ENCODE results near the gene SLC39A11.
"Not testable (repeated sequence)": the region's sequence is repeated elsewhere in the genome, so short reads cannot be mapped to it uniquely, and the experiment has no call there.

SLC39A11 gene

DNA sequence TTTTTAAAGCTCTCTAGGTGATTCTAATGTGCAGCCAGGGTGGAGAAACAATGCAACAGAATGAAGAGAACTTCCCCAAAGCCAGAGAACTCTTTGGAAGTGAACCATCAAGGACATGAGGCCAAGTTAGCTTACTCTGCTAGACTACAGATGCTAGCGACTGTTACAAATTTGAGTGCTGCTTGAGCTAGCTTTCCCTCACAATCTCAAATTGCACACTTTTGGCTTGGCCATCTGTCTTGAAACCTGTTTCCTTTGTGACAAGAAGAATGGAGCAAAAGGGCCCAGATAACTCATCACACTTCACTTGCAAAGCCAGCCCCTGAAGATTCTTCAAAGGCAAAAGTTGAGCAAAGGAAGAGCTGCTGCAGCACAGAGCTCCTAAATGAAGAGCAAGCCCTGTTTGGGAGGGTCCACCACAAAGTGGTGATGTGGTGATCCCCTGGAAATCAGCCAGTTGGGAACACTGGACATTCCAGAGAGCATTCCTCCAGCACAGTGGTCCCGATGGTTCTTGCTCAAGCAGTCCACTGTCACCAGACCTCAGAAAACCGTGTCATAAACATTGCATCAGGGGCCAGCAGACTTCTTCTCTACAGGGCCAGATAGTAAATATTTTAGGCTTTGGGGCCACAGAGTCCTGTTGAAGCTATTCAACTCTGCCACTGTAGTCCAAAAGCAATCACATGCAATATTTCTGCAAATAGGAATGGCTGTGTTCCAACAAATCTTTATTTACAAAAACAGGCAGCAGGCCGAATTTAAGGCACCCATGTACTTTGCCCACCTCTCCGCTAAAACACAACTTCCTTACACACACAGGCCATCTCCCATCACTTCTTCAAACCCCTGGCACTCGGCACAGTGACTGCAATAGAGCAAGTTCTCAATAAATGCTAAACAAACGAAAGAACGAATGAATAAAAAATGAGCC, 21.2 kb downstream of the SLC39A11 start:
- DNase-seq = no peak

- no peak for DNase-seq
These were observed 22.6 kb downstream of the SLC39A11 start for GRCh38 chr17:73069841-73070240.

DNA sequence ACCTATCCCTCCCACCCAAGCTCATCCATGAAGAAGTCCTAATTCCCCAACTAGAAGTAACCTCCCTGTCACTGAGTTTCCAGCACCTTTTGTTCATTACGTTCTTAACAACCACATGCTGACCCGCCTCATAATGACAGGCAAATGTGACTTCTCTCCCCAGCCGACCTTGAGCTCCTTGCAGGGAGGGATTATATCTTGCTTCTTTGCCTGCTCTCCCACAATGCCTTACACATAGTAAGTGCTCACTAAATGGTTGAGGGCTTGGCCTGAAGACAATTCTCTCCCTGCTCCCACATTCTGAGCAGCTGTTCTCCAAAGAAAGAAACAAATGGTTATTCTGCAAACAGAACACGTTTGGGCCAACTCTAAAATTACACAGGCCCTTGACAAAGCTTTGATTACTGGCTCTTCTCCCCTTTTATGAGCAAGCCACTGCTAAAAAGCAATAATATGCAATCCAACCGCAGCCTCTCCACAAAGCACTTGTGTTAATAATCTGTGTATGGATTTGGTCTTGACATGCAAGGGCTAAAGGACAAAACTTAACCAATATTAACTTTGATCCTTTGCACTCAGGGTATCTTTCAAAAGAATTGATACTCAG, 23.2 kb downstream of the SLC39A11 start:
- DNase-seq = no peak

GRCh38 chr17:73068322-73069153, 23.9 kb downstream of the SLC39A11 start:
- no peak for DNase-seq

GRCh38 chr17:73067699-73068098, 24.8 kb downstream of the SLC39A11 start:
- DNase-seq = not testable (repeated sequence)

- no peak for DNase-seq
These were observed 25.4 kb downstream of the SLC39A11 start for GRCh38 chr17:73067075-73067474.

DNA sequence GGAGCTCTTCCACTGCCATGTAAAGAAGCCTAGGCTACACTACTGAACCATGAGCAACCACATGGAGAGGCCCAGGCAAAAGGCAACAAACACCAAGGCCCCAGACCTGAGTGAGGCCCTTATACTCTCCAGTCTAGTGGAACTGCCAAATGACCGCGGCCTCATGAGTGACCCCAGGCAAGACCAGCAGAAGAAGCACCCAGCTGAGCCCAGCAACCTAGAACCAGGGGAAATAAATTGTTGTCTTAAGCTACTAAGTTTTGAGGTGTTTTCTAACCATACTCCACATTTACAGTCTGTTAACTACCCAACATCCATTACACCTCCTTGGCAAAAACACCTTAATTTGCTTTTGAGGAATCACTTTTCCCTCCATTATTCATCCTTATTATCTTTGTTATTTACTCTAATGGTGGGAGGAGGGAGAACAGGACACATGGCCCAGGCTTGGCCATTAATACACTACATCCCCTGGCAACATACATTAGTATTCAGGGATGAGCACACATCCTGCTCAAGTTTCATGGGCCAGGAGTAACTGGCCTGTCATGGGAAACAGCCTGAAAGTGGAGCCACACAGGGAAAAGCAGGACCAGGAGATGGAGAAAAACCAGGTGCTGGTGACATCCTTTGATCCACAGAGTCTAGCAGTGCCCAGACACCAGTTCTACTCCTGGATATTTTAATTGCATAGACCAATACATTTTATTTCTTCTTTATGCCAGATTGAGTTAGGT, 26.2 kb downstream of the SLC39A11 start:
- DNase-seq = no peak

DNA sequence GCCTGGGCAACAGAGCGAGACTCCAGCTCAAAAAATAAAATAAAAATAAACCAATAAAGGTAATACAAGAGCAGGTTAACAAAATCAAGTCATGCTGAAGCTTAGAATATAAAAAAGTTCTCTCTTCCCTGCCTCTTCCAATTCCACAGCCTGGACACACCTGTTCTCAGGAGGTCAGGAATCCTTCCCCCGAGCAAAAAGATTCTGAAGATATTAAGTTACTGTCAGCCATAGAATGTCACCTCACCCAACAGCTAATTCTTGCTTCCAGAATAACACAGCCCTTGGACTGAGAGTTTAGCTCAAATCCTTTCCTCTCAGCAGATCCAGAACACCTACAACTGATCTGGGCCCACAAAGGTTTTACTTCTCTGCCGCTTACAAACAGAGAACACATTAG, 27.1 kb downstream of the SLC39A11 start:
- no peak for DNase-seq

DNA sequence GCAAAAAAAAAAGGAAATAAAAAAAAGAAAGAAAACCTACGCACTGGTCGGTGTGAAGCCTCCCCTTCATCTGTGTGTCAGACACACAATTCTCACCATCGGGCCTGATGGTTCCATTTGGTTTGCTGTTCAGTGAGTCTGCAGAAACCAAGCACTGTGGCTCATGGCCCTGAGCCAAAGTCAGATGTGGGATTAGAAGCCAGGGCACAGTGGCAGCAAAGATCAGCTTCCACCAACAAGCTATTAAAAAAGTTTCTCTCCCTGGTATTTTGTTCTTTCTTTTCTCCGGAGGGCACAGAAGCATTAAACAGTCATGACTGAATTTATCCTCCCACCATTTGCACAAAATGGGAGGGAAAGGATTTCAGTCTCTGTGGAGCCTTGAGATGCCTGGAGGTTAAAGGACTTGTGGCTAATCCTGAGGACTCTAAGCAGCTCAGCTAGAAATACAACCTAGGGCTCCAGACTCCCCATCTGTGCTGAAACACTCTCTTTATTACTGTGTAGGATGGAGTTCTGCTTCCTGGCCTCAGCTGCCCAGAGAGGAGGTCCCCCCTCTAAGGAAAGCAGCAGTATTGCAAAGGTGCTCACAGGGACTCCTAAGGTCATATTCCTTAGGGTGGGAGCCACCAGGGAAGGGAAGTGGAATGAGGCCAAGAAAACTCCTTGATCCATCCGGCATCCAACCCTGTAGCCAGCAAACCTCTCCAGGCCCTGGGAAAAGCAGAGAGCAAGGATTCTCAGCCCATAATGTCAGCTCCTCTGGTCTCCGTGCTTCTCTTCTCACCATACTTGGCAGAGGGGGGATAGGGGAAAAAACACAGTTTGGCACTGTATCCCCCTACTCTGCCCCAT, 28.2 kb downstream of the SLC39A11 start:
- no peak for DNase-seq

DNA sequence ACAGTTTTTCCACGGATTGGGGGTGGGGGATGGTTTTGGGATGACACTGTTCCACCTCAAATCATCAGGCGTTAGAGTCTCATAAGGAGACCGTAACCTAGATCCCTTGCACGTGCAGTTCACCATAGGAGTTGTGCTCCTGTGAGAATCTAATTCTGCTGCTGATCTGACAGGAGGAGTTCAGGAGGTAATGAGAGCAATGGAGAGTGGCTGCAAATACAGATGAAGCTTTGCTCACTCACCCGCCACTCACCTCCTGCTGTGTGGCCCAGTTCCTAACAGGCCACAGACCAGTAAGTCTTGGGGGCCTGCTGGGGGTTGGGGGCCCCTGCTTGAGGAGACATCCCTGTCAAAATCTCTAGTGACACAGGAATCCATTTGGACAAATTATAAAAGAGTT, 29.8 kb downstream of the SLC39A11 start:
- DNase-seq = no peak

- DNase-seq = no peak
These were observed 31.3 kb downstream of the SLC39A11 start for GRCh38 chr17:73061161-73061560.

GRCh38 chr17:73060721-73061120, 31.8 kb downstream of the SLC39A11 start:
- no peak for DNase-seq

DNA sequence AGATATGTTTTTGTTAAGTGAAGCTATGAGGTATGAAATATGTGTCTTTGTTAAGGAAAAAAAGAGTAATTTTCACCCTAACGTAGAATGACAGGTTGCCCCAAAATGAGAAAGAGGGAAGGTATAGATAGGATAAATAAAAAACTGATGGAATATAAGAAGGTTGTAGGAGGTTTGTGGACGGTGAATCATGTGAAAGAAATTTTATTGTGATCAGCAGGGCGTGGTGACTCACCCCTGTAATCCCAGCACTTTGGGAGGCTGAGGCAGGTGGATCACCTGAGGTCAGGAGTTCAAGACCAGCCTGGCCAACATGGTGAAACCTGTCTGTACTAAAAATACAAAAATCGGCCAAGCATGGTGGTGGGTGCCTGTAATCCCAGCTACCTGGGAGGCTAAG, 32.8 kb downstream of the SLC39A11 start:
- DNase-seq = not testable (repeated sequence)

DNA sequence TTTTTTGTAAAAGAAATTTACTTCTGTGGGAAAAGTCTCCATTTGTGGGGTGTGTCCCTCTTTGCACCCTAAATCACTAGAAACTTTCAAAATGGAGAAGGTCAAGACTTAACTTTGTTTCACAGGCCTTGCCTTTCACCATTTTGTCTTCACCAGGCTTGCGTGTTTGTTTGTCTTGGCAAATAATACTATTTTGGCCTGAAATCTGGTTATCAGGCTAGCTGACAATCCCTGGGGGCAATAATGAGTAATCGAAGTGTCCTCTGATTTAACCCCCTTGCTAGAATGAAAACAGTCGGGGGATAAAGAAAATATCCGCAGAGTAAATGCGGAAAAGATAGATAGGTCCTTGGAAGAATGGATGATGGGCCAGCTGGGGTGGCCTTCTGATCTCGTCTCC, 34.5 kb downstream of the SLC39A11 start:
- no peak for DNase-seq

DNA sequence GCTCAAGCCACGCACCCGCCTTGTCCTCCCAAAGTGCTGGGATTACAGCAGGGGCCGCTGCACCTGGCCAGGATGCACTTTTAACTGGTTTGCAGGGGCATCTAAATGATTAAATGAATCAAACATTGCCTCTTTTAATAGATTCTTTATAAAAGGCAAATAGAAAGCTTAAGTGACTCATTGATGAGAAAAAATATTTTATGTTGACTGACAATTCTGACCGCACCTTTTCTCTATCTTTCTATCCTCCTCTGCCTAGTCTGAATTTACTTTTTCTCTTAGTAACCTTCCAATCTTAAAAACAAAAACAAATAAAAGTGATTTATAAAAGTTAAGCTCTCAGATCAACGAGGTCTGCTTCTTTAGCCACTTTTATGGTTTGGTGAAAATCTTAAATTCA, 35.3 kb downstream of the SLC39A11 start:
- no peak for DNase-seq

- no peak for DNase-seq
These were observed 39.6 kb downstream of the SLC39A11 start for GRCh38 chr17:73052923-73053322.

- DNase-seq = no peak
These were observed 41.7 kb downstream of the SLC39A11 start for GRCh38 chr17:73050797-73051196.

- no peak for DNase-seq
These were observed 44.3 kb downstream of the SLC39A11 start for GRCh38 chr17:73048170-73048569.

DNA sequence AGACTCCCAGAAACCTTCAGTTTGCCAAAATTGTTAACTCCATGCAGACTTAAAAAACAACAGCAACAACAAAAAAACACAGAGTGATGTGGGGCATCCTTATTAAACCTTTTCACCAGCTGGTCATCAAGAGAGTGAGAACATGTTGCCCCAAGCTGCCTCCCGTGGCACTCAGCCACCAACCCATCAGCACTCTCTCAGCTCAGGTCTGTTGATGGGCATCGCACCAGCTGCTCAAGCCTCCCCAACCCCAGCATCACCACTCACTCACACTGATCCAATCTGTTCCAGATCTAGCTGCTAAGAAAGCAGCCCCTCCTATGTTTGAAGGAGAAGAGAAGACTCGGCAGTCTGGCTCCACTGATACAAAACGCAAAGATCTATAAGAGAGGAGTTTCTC, 46.8 kb downstream of the SLC39A11 start:
- no peak for DNase-seq

DNA sequence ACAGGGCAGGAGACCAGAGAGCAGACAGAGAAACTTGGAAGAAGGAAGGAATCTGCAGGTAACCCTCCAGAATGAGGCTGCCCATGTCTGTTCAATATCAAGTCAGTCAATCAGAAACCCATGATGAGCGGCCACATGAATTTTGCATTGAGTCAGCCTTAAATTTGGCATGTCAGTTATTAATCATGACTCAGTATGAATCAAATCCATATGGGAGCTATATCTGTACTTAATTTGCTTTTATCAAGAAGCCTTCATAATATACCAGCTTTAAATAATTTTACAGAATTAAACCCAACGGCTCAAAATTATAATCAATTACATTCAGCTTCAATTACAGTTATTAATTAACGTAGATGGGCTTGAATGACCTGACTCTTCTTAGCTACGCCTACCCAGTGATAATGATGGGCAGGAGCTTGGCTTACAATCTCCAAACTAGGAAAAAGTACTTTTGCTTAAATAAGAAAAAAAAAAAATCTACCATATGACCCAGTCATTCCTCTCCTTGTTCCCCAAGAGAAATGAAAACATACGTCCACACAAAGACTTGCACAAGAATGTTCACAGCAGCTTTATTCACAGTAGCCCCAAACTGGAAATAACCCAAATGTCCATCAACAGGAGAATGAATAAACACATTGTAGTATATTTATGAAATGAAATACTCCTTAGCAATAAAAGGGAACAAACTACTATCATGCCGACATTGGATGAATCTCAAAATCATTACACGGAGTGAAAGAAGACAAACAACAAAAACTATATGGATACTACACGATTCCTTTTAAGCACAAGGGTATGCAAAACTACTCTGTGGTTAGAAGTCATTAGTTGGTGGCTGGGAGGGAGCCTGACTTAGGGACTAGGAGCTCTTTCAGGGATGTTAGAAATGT, 48.6 kb downstream of the SLC39A11 start:
- DNase-seq = no peak
